ENCODE measurements around the gene CANT1. TPM values are rescaled to one million over a fixed set of nuclear protein-coding genes. Genes with fewer than 3 reads are reported as not detected.

The CANT1 gene
- total and polyA plus RNA-seq, 2 donors, result 20.9 to 32.1 TPM

DNA sequence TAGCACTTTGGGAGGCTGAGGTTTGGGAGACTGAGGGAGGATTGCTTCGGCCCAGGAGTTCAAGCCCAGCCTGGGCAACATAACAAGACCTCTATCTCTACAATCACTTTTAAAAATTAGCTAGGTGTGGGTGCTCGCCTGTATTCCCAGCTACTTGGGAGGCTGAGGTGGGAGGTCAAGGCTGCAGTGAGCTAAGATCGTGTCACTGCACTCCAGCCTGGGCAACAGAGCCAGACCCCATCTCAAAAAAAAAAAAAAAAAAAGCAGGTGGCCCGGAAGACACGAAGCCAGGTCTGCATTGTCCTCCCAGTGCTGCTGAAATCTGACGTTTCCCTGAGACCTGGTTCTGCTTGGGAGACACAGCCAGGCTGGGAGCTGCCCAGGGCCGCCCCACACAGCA, 65.5 kb downstream of the CANT1 start:
- no peak for DNase-seq (ENCODE audit: extremely low spot score)
- no peaks in the 10 kb centered on the region for H3K4me1 ChIP-seq (ENCODE audit: insufficient read depth)
- no peak overlapping the region for H3K4me3 ChIP-seq (ENCODE audit: low read depth, low read length)
- WGBS, result 90% methylated on average over 7 of the region's 7 CpGs
- no peak overlapping the region for H3K27ac ChIP-seq (ENCODE audit: low read depth)
- H3K36me3 ChIP-seq (ENCODE audit: insufficient read depth), result no peaks in the 10 kb centered on the region

Other genes with a start within 250 kb of the CANT1 start
- 31.0 TPM for gene CYTH1, start 227.5 kb downstream of the CANT1 start, total RNA-seq
- 27.1 TPM for gene CYTH1, start 227.5 kb downstream of the CANT1 start, polyA plus RNA-seq
- 27.3 TPM for gene USP36, start 168.9 kb downstream of the CANT1 start, total RNA-seq
- 28.0 TPM for gene USP36, start 168.9 kb downstream of the CANT1 start, polyA plus RNA-seq
- gene CEP295NL, start 106.6 kb downstream of the CANT1 start, total RNA-seq, result 4.8 TPM
- 0.28 TPM for gene CEP295NL, start 106.6 kb downstream of the CANT1 start, polyA plus RNA-seq
- gene TIMP2, start 84.4 kb downstream of the CANT1 start, total RNA-seq, result 116 TPM
- 395 TPM for gene TIMP2, start 84.4 kb downstream of the CANT1 start, polyA plus RNA-seq
- gene LGALS3BP, start 29.8 kb downstream of the CANT1 start, total RNA-seq, result 103 TPM
- 219 TPM for gene LGALS3BP, start 29.8 kb downstream of the CANT1 start, polyA plus RNA-seq
- 5.2 TPM for gene C1QTNF1, start 14.4 kb upstream of the CANT1 start, total RNA-seq
- 85.0 TPM for gene C1QTNF1, start 14.4 kb upstream of the CANT1 start, polyA plus RNA-seq
- 17.2 TPM for gene ENGASE, start 65.1 kb upstream of the CANT1 start, total RNA-seq
- 27.4 TPM for gene ENGASE, start 65.1 kb upstream of the CANT1 start, polyA plus RNA-seq